NCI-H2196 (cell line): Measurements from ENCODE around the gene TRIML1.

Experiments used
- DNase-seq: peaks from one replicate; lab custom pipeline; 2025; ENCODE audit not compliant: unreplicated experiment; lab: John Stamatoyannopoulos, UW

Gene TRIML1, protein sequence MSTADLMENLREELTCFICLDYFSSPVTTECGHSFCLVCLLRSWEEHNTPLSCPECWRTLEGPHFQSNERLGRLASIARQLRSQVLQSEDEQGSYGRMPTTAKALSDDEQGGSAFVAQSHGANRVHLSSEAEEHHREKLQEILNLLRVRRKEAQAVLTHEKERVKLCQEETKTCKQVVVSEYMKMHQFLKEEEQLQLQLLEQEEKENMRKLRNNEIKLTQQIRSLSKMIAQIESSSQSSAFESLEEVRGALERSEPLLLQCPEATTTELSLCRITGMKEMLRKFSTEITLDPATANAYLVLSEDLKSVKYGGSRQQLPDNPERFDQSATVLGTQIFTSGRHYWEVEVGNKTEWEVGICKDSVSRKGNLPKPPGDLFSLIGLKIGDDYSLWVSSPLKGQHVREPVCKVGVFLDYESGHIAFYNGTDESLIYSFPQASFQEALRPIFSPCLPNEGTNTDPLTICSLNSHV

DNA sequence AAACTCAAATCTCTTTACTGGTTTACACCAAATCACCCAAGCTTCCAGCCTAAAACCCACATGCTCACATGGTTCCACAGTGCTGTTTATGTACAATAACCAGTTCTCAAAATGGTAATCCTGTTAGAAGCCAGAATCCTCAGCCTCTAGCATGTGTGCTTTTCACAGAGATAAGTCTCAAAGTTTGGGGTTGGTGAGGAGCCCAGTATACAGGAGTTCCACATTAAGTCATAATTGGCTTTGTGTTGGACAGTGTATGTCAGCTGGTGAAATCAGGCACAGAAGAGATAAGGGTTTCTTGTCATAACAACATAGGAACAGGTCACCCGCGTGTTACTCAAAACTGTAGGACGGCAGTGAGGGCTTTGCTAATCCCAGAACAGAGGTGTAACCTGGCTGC lies at the start of gene TRIML1:
TRIML1 (plus strand) TSS at position 301 of the 400 bp plus-strand sequence. CDS start 118 bp downstream, outside the sequence.
- no peak for DNase-seq

DNA sequence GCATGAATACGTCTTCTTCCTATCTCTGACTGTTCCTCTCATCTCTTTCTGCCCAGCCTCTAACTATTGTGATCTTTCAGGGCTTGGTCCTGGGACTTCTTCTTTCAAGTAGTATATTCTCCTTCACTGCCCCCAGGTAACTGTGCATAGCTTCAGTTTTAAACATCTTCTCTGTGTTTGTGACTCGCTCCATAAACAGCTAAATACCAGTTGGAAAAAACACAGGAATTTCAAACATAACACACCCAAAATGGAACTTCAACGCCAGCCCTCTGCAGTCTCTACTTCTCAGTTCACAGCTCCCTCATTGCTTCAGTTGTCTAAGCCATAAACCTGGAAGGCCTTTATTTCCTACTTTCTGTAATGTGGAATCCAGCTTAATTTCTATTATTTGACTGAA lies 46.4 kb upstream of the TRIML1 start:
- no peak for DNase-seq

DNA sequence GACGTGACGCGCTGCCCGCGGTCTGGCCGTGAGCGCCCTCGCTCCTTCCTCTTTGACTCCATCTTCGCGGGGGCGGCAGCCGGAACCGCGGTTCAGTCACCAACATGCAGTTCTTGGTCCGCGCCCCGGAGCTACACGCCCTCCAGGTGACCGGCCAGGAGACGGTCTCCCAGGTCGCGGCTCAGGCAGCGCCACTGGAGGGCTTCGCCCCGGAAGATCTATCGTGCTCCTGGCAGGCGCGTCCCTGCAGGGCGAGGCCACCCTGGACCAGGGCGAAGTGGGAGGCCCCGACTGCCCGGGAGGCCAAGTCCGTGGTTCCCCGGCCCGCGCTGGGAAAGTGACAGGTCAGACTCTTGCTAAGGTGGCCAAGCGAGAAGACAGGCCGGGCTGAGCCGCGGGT lies 32.8 kb upstream of the TRIML1 start:
- no peak for DNase-seq

DNA sequence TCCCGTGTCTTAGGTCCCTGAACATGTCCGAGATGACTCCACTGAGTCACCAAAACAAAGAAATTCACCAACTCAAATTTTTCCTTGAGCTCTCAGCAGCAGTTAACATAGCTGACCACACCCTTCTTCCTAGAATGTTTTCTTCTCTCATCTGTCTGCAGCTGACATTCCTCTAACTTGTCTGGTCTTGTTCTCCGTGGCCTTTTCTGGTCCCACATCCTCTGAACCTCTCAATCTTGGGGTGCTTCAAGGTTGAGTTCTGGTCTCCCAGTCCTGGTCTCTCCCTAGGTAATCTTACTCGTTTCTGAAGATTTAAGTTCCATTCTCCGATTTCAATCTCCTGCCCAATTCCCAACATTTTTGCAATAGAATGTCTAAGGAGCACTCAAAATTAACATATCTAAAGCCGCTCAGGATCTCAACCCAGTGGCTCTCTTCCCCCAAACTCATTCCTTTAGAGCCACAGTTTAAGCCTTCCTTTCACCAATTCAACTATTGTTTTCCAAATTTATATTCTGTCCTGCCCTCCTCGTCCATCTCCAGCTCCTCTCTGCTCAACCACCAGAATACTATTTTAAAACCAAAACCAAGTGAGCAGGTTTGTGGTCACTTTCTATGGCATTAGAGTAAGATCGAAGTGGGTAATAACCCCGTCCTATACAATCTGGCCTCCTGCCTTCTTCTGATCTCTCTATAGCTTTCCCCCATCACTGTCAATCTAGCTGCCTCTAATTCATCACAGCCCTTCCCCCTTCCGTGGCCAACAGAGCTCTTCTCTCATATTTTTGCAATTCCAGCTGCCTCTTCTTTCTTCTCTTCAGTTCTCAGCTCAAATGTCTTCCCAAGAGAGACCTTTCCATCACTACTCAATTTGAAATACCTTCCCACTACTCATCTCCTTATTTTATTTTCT lies 31.1 kb upstream of the TRIML1 start:
- DNase-seq: no peak

DNA sequence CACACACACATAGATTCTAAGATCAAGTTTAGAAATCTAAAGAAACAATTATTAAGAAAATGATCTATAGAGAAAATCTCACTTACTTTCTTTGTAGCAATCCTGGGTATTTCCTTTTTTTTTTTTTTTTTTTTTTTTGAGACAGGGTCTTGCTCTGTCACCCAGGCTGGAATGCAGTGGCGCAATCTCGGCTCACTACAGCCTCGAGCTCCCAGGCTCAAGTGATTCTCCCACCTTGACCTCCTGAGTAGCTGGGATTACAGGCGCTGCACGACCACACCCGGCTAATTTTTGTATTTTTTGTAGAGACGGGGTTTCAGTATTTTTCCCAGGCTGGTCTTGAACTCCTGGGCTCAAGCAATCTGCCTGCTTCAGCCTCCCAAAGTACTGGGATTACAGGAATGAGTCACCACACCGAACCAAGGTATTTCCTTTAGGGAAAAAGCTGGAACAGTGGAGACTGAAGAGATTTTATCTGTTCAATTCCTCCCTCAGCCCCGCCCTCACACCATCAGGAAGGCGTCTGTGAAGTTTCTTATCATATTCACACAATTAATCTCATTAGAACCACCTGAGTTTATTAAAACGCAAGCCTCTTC lies 30.0 kb upstream of the TRIML1 start, which contains the start of gene TRIML2:
TRIML2 (minus strand) TSS at position 447 of the 599 bp plus-strand sequence. CDS start 4,235 bp downstream, outside the sequence.
- DNase-seq: no peak

DNA sequence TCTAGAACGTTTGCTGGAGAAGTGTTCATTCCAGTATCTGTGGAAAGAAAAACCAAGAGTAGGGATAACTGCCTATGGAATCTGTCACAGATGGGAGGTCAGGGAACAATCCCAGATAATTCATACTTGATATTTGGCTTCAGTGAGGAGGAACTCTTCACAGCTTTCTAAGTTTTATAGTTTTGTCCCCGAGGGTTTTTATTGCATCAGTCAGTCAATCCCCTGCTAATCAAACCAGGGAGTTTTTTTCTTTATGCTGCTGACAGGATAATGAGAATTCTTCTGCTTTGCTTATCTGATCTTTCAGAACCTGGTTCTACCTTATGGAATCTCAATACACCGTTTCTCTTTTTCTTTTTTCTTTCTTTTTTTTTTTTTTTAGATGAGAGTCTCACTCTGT lies 29.2 kb upstream of the TRIML1 start:
- DNase-seq: no peak

DNA sequence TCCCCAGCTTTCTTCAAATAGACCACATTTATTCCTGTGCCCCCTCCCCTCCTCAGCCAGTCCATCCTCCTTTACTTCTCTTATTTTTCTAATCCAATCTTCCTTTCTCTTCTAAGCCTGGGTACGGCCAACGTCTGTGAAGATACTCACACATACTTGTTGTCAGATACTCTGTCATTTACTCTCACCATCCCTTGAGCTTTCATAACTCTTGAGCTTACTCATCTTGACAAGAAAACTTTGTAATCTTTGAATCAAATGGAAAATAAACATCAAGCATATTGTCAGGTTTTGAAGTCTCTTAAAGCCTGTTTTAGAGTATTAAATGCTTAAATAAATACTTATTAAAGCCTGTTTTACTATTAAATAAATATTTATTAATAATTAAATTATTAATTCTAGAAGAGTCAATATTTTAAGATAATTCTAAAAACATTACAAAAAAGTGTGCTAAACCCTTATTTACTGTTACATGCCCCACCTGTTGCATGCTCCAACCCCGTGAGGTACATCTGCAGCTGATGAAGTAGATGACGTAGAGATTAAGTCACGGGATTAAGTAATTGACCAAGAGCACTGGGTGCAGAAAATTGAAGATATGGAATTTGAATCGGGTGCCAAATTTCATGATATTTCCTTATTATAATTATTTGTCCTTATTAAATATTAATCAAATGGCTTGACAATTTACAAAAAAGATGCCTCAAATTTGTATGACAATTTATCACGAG lies 28.3 kb upstream of the TRIML1 start:
- no peak for DNase-seq

DNA sequence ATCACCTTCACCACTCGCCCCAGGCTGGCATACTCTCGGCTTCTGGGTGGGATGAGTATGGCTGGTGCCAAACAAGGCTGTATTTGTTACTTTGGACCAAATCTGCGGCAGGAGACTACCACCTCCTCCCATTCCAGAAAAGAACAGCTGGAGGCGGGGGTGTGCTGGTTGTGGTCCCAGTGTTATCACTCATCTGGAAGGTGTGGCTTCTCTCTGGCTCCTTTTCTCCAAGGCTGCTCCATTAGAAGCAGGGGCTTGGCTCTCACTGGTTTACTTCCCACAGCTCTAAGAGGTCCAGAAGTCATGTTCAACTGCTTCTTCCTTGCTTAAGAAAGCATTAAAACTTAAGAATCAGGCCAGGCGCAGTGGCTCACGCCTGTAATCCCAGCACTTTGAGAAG lies 27.3 kb upstream of the TRIML1 start:
- DNase-seq: no peak

DNA sequence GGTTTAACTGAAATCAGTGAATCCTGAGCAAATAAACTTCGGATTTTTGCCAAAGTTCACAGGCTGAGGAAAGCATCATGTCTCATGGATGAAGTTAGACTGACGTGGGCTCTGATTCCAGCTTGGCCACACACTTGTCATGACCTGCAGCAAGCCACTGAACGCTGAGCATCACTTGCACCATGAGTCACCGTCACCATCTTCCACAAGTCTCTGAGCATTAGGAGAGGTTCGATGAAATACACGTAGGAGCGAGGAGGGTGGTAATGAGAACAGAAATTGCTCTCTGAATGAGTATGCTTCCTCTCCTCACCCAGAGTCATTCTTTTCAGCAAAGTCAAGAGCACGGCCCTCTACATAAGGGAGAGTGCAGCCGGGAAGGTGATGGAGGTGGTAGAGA lies 26.1 kb upstream of the TRIML1 start:
- no peak for DNase-seq

DNA sequence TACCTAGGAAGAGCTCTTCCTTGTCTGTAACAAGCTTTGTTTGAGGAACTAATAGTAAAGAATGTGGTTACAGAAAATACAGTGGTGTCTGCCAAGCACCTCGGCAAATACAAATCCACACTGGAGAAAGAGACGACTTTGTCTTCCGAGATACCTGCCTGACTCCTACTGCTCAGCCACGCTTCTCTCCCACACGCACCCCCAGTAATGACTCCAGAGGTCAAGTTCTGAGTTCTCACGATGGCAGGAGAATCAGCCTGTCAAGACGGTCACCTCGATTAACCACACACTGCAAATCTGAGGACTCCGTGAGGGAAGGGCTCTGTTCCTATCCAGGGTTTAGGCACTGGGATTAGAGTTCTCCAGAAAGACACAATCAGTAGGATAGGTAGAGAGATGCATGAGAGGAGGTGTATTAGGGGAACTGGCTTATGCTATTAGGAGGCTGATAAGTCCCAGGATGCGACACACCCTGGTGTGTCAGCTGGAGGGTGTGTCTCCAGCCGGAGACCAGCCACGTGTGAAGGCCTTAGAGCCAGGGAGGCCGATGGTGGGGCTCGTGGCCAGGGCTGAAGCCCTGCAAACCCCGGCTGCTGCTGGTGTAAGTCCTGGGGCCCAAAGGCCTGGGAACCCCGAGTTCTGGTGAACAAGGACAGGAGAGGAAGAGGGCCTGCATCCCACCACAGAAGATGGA lies 21.5 kb upstream of the TRIML1 start:
- no peak for DNase-seq

DNA sequence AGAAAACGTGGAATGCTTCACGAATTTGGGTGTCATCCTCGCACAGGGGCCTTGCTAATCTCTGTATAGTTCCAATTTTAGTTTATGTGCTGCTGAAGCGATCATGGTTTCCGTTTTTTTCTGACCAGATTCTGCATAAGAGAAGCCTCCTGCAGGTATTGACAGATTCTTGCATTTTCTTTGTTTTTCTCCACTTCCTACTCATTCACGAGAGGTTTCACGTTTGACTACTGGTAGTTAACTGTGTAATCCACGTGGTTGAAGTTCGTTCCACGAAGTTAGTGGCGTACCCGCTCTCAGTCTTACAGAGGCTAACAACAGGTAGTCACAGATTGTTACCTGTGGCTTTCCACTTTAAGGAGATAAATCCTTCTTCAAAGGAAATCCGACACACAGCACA lies 17.7 kb upstream of the TRIML1 start:
- DNase-seq: no peak

DNA sequence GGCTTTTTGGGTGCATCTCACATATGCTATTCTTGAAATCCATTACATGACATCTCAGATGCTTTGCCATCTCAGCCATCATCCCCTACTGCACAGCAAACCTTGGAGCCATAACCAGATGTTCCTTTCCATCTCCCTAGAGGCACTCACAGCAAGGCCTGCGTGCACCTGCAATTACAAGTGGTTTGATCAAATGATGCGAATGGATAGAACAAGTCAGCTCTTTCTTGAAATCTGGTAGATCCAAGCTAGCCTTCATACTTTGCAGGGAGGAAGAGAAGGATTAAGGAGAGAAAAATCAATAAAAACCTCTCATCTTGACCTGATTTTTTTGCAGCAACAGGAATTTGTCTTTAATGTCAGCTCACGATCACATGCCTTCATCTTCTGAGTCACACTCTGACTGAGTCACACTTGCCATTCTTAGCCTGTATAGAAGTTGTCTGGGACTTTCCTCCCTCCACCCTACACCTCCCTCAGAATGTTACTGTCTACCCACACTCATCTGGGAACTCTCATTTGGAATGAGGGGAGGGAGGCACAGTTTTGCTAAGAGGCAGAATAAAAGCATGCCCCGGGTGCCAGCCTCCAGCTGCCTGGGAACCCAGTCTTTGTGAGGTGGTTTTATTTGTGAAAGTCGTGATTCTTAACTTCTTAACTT lies 11.9 kb upstream of the TRIML1 start:
- DNase-seq: no peak

DNA sequence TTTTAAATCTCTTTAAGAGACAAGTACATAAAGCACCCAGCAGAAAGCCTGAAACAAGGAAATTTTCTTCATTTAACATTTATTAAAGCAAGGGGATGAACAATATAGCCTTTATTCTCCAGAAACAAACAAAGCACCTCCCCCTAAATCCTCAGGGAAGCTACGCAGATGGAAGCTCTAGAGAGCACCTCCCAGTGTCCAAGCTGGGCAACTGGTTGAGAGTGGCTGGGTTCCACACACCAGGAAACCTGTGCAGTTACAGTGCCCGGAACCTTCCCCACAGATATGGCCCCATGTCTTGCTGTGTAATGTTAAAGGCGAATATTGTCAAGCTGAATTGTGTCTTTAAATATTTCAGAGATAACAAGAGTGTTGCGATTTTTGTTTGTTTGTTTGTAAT lies 8.9 kb upstream of the TRIML1 start:
- DNase-seq: no peak

DNA sequence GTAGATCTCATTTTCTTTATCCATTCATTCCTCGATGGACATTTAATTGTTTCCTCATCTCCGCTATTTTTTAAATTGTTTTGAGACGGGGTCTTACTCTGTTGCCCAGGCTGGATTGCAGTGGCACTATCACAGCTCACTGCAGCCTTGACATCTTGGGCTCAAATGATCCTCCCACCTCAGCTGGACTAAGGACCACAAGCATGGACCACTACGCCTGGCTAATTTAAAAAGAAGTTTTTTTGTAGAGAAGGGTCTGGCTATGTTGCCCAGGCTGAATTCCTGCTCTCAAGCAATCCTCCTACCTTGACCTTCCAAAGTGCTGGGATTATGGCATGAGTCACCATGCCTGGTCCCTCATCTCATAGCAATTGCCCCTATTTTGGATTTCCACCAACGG lies 7.0 kb upstream of the TRIML1 start:
- no peak for DNase-seq

DNA sequence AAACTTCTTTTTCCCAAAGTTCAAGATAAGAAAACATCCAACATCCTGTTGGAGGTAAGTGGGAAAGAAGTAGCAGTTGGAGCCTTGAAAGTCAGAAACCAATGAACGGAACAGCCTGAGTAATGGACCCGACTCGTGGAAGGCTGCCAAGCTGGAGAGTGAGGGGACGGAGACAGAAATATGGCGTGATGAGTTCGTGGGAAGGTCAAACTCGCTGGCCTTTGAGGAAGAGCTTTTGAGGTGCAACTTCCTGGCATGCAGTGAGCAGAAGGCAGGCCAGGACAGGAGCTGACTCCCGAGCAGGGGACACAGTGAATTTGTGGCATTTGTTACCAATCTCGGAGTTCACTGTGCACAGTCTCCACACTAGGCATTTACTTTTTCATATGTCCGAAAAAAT lies 1.0 kb upstream of the TRIML1 start:
- DNase-seq: no peak

DNA sequence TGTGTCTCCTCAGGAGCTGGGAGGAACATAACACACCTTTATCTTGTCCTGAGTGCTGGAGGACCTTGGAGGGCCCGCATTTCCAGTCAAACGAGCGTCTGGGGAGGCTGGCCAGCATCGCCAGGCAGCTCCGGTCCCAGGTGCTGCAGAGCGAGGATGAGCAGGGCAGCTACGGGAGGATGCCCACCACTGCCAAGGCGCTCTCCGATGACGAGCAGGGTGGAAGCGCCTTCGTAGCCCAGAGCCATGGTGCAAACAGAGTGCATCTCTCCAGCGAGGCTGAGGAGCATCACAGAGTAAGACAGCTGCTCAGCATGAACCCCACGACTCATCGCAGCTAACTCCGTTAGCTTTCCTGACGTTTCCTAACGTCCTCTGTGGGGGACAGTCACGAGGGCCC lies 430 bp downstream of the TRIML1 start:
- DNase-seq: no peak

DNA sequence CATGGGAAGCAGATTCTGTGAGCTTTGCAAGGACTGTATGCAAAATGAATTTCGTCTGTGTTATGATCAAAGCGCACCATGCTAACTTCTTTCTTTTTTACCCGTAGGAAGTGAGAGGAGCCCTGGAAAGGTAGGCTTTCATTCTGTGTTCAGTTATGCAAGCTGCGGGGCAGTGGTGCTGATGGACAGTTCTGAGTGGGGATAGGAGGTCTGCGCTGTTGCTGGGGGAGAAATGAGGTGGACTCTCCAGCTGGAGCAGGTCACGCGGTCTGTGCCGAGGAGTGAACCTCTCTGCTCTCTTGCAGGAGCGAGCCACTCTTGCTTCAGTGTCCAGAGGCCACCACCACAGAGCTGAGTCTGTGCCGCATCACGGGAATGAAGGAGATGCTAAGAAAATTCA lies 4.5 kb downstream of the TRIML1 start:
- no peak for DNase-seq

DNA sequence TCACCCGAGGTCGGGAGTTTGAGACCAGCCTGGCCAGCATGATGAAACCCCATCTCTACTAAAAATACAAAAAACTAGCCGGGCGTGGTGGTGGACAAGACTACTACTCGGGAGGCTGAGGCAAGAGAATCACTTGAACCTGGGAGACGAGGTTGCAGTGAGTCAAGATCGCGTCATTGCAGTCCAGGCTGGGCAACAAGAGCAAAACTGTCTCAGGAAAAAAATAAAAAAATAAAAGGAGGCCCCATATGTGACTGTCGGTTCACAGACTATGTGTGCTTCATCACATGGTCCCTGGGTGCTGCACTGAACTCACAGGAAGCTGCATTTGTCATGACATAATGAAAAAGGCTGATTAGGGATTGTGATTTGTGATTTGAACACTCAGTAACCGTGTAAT lies 6.4 kb downstream of the TRIML1 start:
- DNase-seq: no peak

DNA sequence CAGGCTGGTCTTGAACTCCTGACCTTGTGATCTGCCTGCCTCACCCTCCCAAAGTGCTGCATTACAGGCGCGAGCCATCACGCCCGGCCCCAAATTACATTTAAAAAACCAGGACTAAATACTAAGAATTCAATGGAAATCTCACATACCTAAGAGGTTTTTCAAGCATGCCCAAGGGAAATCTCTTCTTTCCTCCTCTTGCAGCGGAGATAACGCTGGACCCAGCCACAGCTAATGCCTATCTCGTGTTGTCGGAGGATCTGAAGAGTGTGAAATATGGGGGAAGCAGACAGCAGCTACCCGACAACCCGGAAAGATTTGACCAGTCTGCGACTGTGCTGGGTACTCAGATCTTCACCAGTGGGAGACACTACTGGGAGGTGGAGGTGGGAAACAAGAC lies 7.4 kb downstream of the TRIML1 start:
- DNase-seq: no peak

DNA sequence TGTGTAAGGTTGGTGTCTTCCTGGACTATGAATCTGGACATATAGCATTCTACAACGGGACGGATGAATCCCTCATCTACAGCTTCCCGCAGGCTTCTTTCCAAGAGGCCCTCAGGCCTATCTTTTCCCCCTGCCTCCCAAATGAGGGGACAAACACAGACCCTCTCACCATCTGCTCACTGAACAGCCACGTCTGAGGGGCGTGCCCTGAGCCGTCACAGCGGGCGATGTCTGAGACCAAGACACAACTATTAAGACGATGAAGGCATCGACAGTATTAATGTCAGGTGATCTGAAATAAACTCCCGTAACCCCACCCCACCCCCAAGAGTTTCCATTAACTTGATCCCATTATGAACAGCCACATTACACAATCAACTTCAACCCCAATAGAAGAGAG lies 7.9 kb downstream of the TRIML1 start:
- no peak for DNase-seq
